Osteoblast (primary cell): ENCODE measurements around the gene A4GALT. TPM values are rescaled to one million over a fixed set of nuclear protein-coding genes. Genes with fewer than 3 reads are reported as not detected.
A peak's percentile ranks its signal among the peaks of the same experiment; 100 is the strongest.
"Not testable (repeated sequence)": the region's sequence is repeated elsewhere in the genome, so short reads cannot be mapped to it uniquely, and the experiment has no call there.

ENCODE experiments used
- DNase-seq: peaks from one replicate; pipeline ENCODE4 v3.0.0; 2011; ENCODE audit warnings: low spot score, mixed read lengths; ENCODE audit not compliant: insufficient read length; ENCODE audit errors: missing footprints
- H2AFZ ChIP-seq: 2 replicates; pipeline ENCODE4 v1.6.0; 2011; ENCODE audit warnings: mild to moderate bottlenecking, low read length
- H3K27ac ChIP-seq: 2 replicates; pipeline ENCODE4 v1.5.1; 2011; ENCODE audit warnings: mild to moderate bottlenecking, low read depth, low read length, moderate library complexity
- H3K27me3 ChIP-seq: 2 replicates; pipeline ENCODE4 v1.6.0; 2012; ENCODE audit warnings: mild to moderate bottlenecking, control low read depth, inconsistent platforms, low read length, moderate library complexity; ENCODE audit not compliant: insufficient read depth
- H3K36me3 ChIP-seq: 2 replicates; pipeline ENCODE4 v1.5.1; 2011; ENCODE audit warnings: mild to moderate bottlenecking, low read length, control low read depth, moderate library complexity; ENCODE audit not compliant: insufficient read depth
- H3K4me1 ChIP-seq: 2 replicates; pipeline ENCODE4 v1.5.1; 2011; ENCODE audit warnings: mild to moderate bottlenecking, low read length, control low read depth, moderate library complexity; ENCODE audit not compliant: insufficient read depth
- H3K4me2 ChIP-seq: 2 replicates; pipeline ENCODE4 v1.6.0; 2011; ENCODE audit warnings: mild to moderate bottlenecking, low read length; ENCODE audit not compliant: insufficient read depth
- H3K4me3 ChIP-seq: fragments of 200-600 bp; sonication (generic); 3 replicates; pipeline ENCODE4 v1.5.1; 2012; ENCODE audit warnings: mild to moderate bottlenecking, low read length, inconsistent platforms; ENCODE audit not compliant: insufficient read depth
- H3K79me2 ChIP-seq: 2 replicates; pipeline ENCODE4 v1.6.0; 2012; ENCODE audit warnings: mild to moderate bottlenecking, low read length, control low read depth, inconsistent platforms; ENCODE audit not compliant: insufficient read depth
- H3K9me3 ChIP-seq: 2 replicates; pipeline ENCODE4 v1.5.1; 2011; ENCODE audit warnings: low read depth, low read length, control low read depth
- H4K20me1 ChIP-seq: 2 replicates; pipeline ENCODE4 v1.6.0; 2012; ENCODE audit warnings: mild to moderate bottlenecking, low read length, control low read depth; ENCODE audit not compliant: insufficient read depth
- total RNA-seq: library from RNA; depleted of rRNA; stranded (reverse); fragments of >200 nt; gene quantifications from 2 replicates; pipeline ENCODE4 v1.2.3, GENCODE V29; 2012
- TF ChIP-seq, protein P1 (sequence below): IDR thresholded peaks from 2 replicates; pipeline ENCODE4 v1.5.1; 2011; ENCODE audit warnings: mild to moderate bottlenecking, low read depth, low read length, moderate library complexity; ENCODE audit errors: extremely low read depth

The A4GALT gene
- total RNA-seq, 1 donor: 19.9 TPM

DNA sequence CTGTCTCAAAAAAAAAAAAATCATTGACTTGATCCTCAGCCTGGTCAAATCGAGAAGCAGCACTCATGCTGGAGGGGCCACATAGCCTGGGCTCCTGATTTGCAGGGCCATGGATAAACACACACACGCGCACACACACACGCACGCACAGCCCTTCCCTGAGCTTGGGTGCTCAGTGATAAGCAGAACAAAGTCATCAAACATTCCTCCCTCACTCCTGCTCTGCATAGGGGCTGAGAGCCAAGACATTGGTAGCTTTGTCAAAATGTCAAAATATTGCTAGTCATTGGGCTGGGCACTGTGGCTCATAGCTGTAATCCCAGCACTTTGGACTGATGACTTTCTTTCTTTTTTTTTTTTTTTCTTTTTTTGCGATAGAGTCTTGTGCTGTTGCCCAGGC lies 34.0 kb upstream of the A4GALT start:
- peak overlapping the region; percentile 51 for H3K27ac ChIP-seq
- no peaks in the 10 kb centered on the region for H3K9me3 ChIP-seq
- DNase-seq: peak; percentile 96
- H3K4me2 ChIP-seq: no peak overlapping the region
- H3K79me2 ChIP-seq: no peaks in the 10 kb centered on the region
- TF ChIP-seq, protein P1, sequence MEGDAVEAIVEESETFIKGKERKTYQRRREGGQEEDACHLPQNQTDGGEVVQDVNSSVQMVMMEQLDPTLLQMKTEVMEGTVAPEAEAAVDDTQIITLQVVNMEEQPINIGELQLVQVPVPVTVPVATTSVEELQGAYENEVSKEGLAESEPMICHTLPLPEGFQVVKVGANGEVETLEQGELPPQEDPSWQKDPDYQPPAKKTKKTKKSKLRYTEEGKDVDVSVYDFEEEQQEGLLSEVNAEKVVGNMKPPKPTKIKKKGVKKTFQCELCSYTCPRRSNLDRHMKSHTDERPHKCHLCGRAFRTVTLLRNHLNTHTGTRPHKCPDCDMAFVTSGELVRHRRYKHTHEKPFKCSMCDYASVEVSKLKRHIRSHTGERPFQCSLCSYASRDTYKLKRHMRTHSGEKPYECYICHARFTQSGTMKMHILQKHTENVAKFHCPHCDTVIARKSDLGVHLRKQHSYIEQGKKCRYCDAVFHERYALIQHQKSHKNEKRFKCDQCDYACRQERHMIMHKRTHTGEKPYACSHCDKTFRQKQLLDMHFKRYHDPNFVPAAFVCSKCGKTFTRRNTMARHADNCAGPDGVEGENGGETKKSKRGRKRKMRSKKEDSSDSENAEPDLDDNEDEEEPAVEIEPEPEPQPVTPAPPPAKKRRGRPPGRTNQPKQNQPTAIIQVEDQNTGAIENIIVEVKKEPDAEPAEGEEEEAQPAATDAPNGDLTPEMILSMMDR: no peak
- peaks cover 12% of the 10 kb centered on the region for H3K4me1 ChIP-seq
- no peaks in the 10 kb centered on the region for H3K36me3 ChIP-seq
- no peaks in the 10 kb centered on the region for H4K20me1 ChIP-seq
- H3K4me3 ChIP-seq: no peak overlapping the region
- no peak overlapping the region for H2AFZ ChIP-seq
- no peaks in the 10 kb centered on the region for H3K27me3 ChIP-seq

GRCh38 chr22:42752912-42753311 lies 32.2 kb upstream of the A4GALT start:
- Histone ChIP-seq H3K4me2 (no peak overlapping the region), H3K4me3 (no peak overlapping the region), H2AFZ (peak overlapping the region; percentile 56), H3K27ac (no peak overlapping the region), H3K36me3 (no peaks in the 10 kb centered on the region), H3K4me1 (peaks cover 25% of the 10 kb centered on the region), H3K79me2 (no peaks in the 10 kb centered on the region), H3K27me3 (no peaks in the 10 kb centered on the region), H3K9me3 (no peaks in the 10 kb centered on the region), H4K20me1 (no peaks in the 10 kb centered on the region)
- peak; percentile 86 for DNase-seq
- TF ChIP-seq, protein P1: no peak

- TF ChIP-seq, protein P1: no peak
- Histone ChIP-seq H3K79me2 (no peaks in the 10 kb centered on the region), H3K4me2 (no peak overlapping the region), H3K27me3 (no peaks in the 10 kb centered on the region), H3K9me3 (no peaks in the 10 kb centered on the region), H3K27ac (no peak overlapping the region), H3K4me3 (no peak overlapping the region), H2AFZ (peak overlapping the region; percentile 22), H3K36me3 (no peaks in the 10 kb centered on the region), H3K4me1 (peaks cover 30% of the 10 kb centered on the region), H4K20me1 (no peaks in the 10 kb centered on the region)
- DNase-seq: peak; percentile 47
Measured at GRCh38 chr22:42752230-42752746, 31.6 kb upstream of the A4GALT start.

GRCh38 chr22:42750421-42750820 lies 29.8 kb upstream of the A4GALT start:
- H4K20me1 ChIP-seq, H3K36me3 ChIP-seq, H2AFZ ChIP-seq, DNase-seq, H3K4me2 ChIP-seq, H3K9me3 ChIP-seq, H3K27me3 ChIP-seq, H3K27ac ChIP-seq, H3K79me2 ChIP-seq, H3K4me3 ChIP-seq: not testable (repeated sequence)
- H3K4me1 ChIP-seq: peaks cover 24% of the 10 kb centered on the region
